ENCODE results near the gene PAIP2. TPM values are rescaled to one million over a fixed set of nuclear protein-coding genes. Genes with fewer than 3 reads are reported as not detected.

PAIP2 gene
- total RNA-seq = 37.9 and 51.6 TPM in 2 replicates

DNA sequence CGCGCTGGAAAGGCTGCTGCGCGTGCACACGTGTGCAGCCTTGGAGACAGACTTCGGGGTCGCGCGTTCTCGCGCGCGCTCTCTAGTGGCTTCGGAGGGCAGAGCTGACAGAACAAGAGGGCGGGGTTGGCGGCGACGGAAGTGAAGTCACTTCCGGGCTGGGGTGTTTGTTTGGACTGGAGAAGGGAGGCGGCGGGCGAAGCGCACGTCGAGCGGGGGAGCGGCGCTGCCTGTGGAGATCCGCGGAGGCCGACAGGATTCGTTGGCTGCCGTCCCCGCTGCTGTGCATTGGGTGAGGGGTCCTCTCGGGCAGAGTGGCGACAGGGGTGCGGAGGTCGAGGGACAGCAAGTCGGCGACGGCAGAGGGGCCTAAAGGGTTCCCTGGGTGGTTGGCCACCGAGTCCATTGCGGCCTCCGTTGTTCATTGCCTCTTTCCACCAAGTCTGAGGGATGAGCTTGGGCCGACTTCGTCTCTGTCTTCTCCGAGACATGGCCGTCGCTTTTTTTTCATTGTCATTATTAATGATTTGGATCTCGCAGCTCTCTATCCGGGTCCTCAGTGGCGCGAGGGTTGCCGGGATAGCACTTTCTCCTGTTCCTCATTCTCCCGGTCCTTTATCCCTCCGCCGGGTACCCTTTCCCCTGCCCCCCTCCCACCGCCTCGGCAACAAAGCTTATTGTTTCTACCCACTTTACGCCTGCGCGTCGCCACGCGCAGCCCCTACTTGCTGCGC, at the start of gene PAIP2:
PAIP2 (plus strand) TSS at position 166 of the 734 bp plus-strand sequence. CDS start 21,931 bp downstream, outside the sequence.

GRCh38 chr5:139293507-139294373, 47.9 kb upstream of the PAIP2 start, which contains the start of gene MATR3:
MATR3 (plus strand) TSS chr5:139293740; CDS start chr5:139307416, 13,676 bp downstream.

DNA sequence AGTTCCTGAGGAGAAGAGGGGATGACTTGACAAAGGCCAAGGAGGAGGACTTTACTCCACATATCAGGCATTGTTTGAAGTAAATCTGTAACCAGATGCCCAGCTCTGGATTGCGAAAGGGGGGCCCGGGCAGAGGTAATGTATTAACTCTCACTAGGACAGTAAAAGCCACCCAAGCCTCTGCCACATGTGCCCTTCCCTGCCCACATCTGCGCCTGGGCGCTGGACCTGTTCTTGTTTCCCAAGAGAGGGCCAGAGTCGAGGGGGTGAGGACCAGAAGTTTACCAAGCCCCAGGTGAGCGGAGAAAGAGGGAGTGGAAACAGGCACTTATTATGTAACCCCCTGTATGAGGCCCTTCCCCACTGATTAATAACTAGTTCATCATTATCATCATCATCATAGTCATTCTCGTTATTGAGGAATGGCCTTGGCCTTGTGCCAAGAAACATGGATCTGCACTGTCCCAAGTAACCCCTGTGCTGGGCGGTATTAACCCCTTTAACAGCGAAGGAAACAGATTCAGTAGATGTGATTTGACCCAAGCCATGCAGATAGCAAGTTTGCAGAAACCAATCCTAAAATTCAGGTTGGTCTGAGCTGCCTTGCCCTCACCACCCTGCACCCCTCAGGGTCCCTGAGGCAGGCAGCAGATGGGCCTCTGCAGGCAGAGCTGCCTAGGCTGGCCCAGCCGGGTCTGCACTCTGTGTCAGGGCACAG, 41.8 kb downstream of the PAIP2 start, which contains the start of gene SLC23A1:
SLC23A1 (minus strand) TSS at position 23 of the 718 bp plus-strand sequence. CDS start 44 bp downstream, outside the sequence.

GRCh38 chr5:139389701-139390638, 48.3 kb downstream of the PAIP2 start, which contains the start of gene MZB1:
MZB1 (minus strand) TSS chr5:139389913; CDS start chr5:139389856, 57 bp downstream.

DNA sequence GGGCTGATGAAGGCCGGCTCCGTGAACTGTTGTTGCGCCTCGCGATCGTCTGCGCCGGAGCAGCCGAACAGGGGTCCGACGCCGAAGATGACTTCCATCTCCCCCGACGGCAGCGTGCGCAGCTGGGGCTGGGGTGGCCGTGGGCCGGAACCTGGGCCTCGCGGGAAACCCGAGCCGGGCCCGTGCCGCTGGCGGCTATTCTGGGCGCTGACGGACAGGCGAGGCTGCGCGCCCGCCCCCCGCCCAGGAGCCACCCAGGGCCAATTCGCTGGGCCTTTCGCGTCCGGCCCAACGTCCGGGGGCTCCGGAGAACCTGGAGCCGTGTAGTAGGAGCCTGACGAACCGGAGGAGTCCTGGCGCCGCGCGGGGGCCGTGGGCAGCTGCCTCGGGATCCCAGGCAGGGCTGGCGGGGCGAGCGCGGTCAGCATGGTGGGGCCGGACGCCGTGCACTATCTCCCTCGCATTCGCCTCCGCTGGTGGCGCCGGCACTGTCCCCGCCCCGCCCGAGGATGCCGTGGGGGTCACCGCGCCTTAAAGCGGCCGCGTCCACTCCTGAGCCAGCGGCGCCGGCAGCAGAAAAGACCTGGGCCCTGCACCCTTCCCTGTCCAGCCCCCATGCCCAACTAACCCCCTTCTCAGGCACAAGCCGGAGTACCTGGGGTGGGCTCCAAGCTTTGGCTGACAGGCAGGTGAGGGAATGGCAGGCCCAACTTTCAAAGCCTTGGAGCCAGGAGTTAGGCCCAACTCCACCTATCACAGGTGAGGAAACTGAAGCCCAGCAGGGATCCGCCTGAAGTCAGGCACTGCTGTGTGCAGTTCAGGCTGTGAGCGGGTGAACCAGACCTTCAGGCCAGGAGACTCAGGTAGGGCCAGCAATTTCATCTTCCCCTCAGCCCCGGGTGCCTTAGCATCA, 53.3 kb downstream of the PAIP2 start, which contains the start of gene PROB1:
PROB1 (minus strand) TSS at position 451 of the 913 bp plus-strand sequence; CDS start at position 428, 23 bp downstream.

GRCh38 chr5:139403787-139404483, 62.3 kb downstream of the PAIP2 start, which contains the start of gene SPATA24:
SPATA24 (minus strand) TSS chr5:139404089; CDS start chr5:139404060, 29 bp downstream.

Other genes starting within 250 kb of the PAIP2 start
- gene SIL1, start 143.5 kb upstream of the PAIP2 start, total RNA-seq = 60.7 and 70.8 TPM in 2 replicates
- 181 and 197 TPM in 2 replicates for gene MATR3, start 48.1 kb upstream of the PAIP2 start, total RNA-seq
- 0.24 TPM in 1 of 2 replicates, not detected in the other for gene SLC23A1, start 41.4 kb downstream of the PAIP2 start, total RNA-seq
- 0.21 and 0.24 TPM in 2 replicates for gene MZB1, start 48.1 kb downstream of the PAIP2 start, total RNA-seq
- gene PROB1, start 53.2 kb downstream of the PAIP2 start, total RNA-seq = 0.72 and 1.5 TPM in 2 replicates
- 3.4 and 4.6 TPM in 2 replicates for gene SPATA24, start 62.2 kb downstream of the PAIP2 start, total RNA-seq
- gene DNAJC18, start 97.7 kb downstream of the PAIP2 start, total RNA-seq = 1.3 and 1.4 TPM in 2 replicates
- not detected in 2 replicates for gene ECSCR, start 120.9 kb downstream of the PAIP2 start, total RNA-seq
- gene SMIM33, start 129.2 kb downstream of the PAIP2 start, total RNA-seq = not detected in 2 replicates
- gene STING1, start 140.9 kb downstream of the PAIP2 start, total RNA-seq = 3.2 and 7.0 TPM in 2 replicates
- 67.1 and 95.2 TPM in 2 replicates for gene UBE2D2, start 219.5 kb downstream of the PAIP2 start, total RNA-seq

All from tracheal epithelial cell (primary cell).